H1 (cell line): ENCODE data around the gene SQOR. TPM values are rescaled to one million over a fixed set of nuclear protein-coding genes. Genes with fewer than 3 reads are reported as not detected.
A peak's percentile ranks its signal among the peaks of the same experiment; 100 is the strongest.

Experiments used
- CTCF ChIA-PET: fragments of 300-600 bp; sonication (Branson Sonifier 250); formaldehyde crosslinking; loops from one replicate; lab custom pipeline; 2021; ENCODE audit not compliant: partially characterized antibody; lab: Charles Lee
- POLR2A ChIA-PET: fragments of 300-600 bp; sonication (Branson Sonifier 250); formaldehyde crosslinking; loops from one replicate; lab custom pipeline; 2021; ENCODE audit warnings: inconsistent platforms; ENCODE audit not compliant: partially characterized antibody; lab: Charles Lee
- DNase-seq, 2 experiments: peaks; one replicate each; pipeline versions ENCODE4 v3.0.0 to v3.0.0-alpha.2; 2010 to 2022; ENCODE audit warnings: low spot score in 2 of 2, low read depth in 1 of 2, mixed read lengths in 1 of 2
- FAIRE-seq: peaks from 2 replicates; lab custom pipeline; 2011; peaks lifted over from hg19 to GRCh38; lab: Jason Lieb, UNC
- H2AFZ ChIP-seq: 2 replicates; pipeline ENCODE4 v1.8.1; 2012; ENCODE audit warnings: low read length, inconsistent platforms
- H2AK5ac ChIP-seq: 2 replicates; pipeline ENCODE4 v1.6.1; 2013; ENCODE audit warnings: low read depth, low read length
- H2BK120ac ChIP-seq: replicated peaks from 2 replicates; pipeline ENCODE3; 2013; ENCODE audit warnings: low read depth, low read length, inconsistent platforms
- H2BK12ac ChIP-seq: 2 replicates; pipeline ENCODE4 v1.6.1; 2013; ENCODE audit warnings: low read depth, low read length
- H2BK15ac ChIP-seq: 2 replicates; pipeline ENCODE4 v1.6.1; 2013; ENCODE audit warnings: low read length
- H2BK20ac ChIP-seq: 2 replicates; pipeline ENCODE4 v1.6.1; 2013; ENCODE audit warnings: low read length
- H2BK5ac ChIP-seq: 2 replicates; pipeline ENCODE4 v1.6.1; 2013; ENCODE audit warnings: low read depth, low read length
- H3K14ac ChIP-seq: 2 replicates; pipeline ENCODE4 v1.6.1; 2013; ENCODE audit warnings: inconsistent platforms; ENCODE audit not compliant: insufficient read length
- H3K18ac ChIP-seq: 2 replicates; pipeline ENCODE4 v1.6.1; 2013; ENCODE audit warnings: low read length; ENCODE audit errors: extremely low read depth
- H3K23ac ChIP-seq: 2 replicates; pipeline ENCODE4 v1.6.1; 2013; ENCODE audit warnings: inconsistent platforms; ENCODE audit not compliant: insufficient read length
- H3K23me2 ChIP-seq: 2 replicates; pipeline ENCODE4 v1.6.1; 2013; ENCODE audit warnings: low read depth, low read length
- H3K27ac ChIP-seq: 2 replicates; pipeline ENCODE4 v1.6.1; 2011; ENCODE audit warnings: low read depth, low read length, inconsistent platforms
- H3K27me3 ChIP-seq, 4 experiments: replicated peaks in 1 of 4; 1 replicate in 1 of 4; 2 replicates in 3 of 4; pipeline versions ENCODE4 v1.6.1 to v1.8.1; 2011 to 2013; ENCODE audit warnings: low read length in 3 of 4, mild to moderate bottlenecking in 3 of 4, inconsistent platforms in 2 of 4, mixed read lengths in 2 of 4, moderate library complexity in 1 of 4; ENCODE audit not compliant: control insufficient read depth in 3 of 4, insufficient read depth in 3 of 4; ENCODE audit errors: extremely low read depth in 1 of 4
- H3K36me3 ChIP-seq, 4 experiments: 2 replicates each; pipeline versions ENCODE4 v1.6.1 to v1.8.1; 2011 to 2013; ENCODE audit warnings: mild to moderate bottlenecking in 4 of 4, low read length in 3 of 4, moderate library complexity in 2 of 4, control low read depth in 1 of 4, inconsistent platforms in 1 of 4; ENCODE audit not compliant: insufficient read depth in 4 of 4, control insufficient read depth in 2 of 4
- H3K4ac ChIP-seq: replicated peaks from 2 replicates; pipeline ENCODE3; 2013; ENCODE audit warnings: low read length, low read depth, mixed read lengths, inconsistent platforms; ENCODE audit not compliant: insufficient read length
- H3K4me1 ChIP-seq, 4 experiments: replicated peaks in 1 of 4; 1 replicate in 1 of 4; 2 replicates in 3 of 4; pipeline versions ENCODE4 v1.6.1 to v1.8.1; 2011 to 2013; ENCODE audit warnings: low read length in 3 of 4, inconsistent platforms in 2 of 4, mixed read lengths in 1 of 4; ENCODE audit not compliant: insufficient read depth in 4 of 4, control insufficient read depth in 3 of 4
- H3K4me2 ChIP-seq, 2 experiments: 2 replicates each; pipeline versions ENCODE4 v1.6.1 to v1.8.1; 2011 to 2013; ENCODE audit warnings: low read depth in 2 of 2, low read length in 2 of 2, control low read depth in 1 of 2, inconsistent platforms in 1 of 2, mild to moderate bottlenecking in 1 of 2; ENCODE audit not compliant: insufficient read depth in 1 of 2
- H3K4me3 ChIP-seq, 4 experiments: fragments of 200-600, 300-600 bp in 1 of 4; sonication (generic), shearing (Covaris generic), sonication (Bioruptor Twin) in 1 of 4; 2 replicates each; pipeline versions ENCODE4 v1.5.1 to v1.8.1; 2011 to 2016; ENCODE audit warnings: low read length in 4 of 4, low read depth in 3 of 4, control low read depth in 2 of 4, inconsistent platforms in 2 of 4, mild to moderate bottlenecking in 2 of 4, mixed read lengths in 1 of 4, moderate library complexity in 1 of 4; ENCODE audit not compliant: insufficient read depth in 2 of 4; ENCODE audit errors: extremely low read depth in 1 of 4
- H3K56ac ChIP-seq: replicated peaks from 2 replicates; pipeline ENCODE3; 2013; ENCODE audit warnings: low read depth, mild to moderate bottlenecking, mixed read lengths, low read length, inconsistent platforms; ENCODE audit not compliant: insufficient read length
- H3K79me1 ChIP-seq: 2 replicates; pipeline ENCODE4 v1.6.1; 2013; ENCODE audit warnings: low read depth, low read length, control low read depth
- H3K79me2 ChIP-seq, 2 experiments: 2 replicates each; pipeline versions ENCODE4 v1.6.1 to v1.8.1; 2012 to 2013; ENCODE audit warnings: low read length in 2 of 2, mild to moderate bottlenecking in 2 of 2, inconsistent platforms in 1 of 2; ENCODE audit not compliant: insufficient read depth in 2 of 2, control insufficient read depth in 1 of 2
- H3K9ac ChIP-seq, 4 experiments: replicated peaks in 1 of 4; 1 replicate in 1 of 4; 2 replicates in 3 of 4; pipeline versions ENCODE4 v1.6.1 to v1.8.1; 2011 to 2013; ENCODE audit warnings: low read depth in 3 of 4, low read length in 3 of 4, control low read depth in 2 of 4, mild to moderate bottlenecking in 2 of 4, moderate library complexity in 2 of 4, inconsistent platforms in 1 of 4; ENCODE audit errors: extremely low read depth in 1 of 4
- H3K9me3 ChIP-seq, 2 experiments: 2 replicates each; pipeline versions ENCODE4 v1.6.1 to v1.8.1; 2012 to 2013; ENCODE audit warnings: mild to moderate bottlenecking in 2 of 2, moderate library complexity in 2 of 2, control low read depth in 1 of 2, inconsistent platforms in 1 of 2, low read depth in 1 of 2, low read length in 1 of 2, mixed read lengths in 1 of 2; ENCODE audit not compliant: insufficient read depth in 2 of 2
- H4K20me1 ChIP-seq, 2 experiments: replicated peaks in 1 of 2; 2 replicates each; pipeline versions ENCODE3 to v1.8.1; 2011 to 2013; ENCODE audit warnings: inconsistent platforms in 2 of 2, low read length in 2 of 2, mild to moderate bottlenecking in 1 of 2; ENCODE audit not compliant: insufficient read depth in 2 of 2, control insufficient read depth in 1 of 2
- H4K5ac ChIP-seq: 2 replicates; pipeline ENCODE4 v1.6.1; 2013; ENCODE audit warnings: low read length, low read depth, mixed read lengths, inconsistent platforms; ENCODE audit not compliant: insufficient read length
- H4K8ac ChIP-seq: 2 replicates; pipeline ENCODE4 v1.8.0; 2013; ENCODE audit warnings: mild to moderate bottlenecking, moderate library complexity, low read length, inconsistent platforms; ENCODE audit not compliant: insufficient read depth; ENCODE audit errors: extremely low read depth
- H4K91ac ChIP-seq: replicated peaks from 2 replicates; pipeline ENCODE3; 2013; ENCODE audit warnings: low read length, mixed read lengths, inconsistent platforms; ENCODE audit not compliant: insufficient read length
- CBX8 ChIP-seq: fragments of 300-800, 300-1000 bp; sonication (generic); IDR thresholded peaks from 2 replicates; pipeline ENCODE4 v1.7.1; 2016; ENCODE audit warnings: low read depth, low read length, borderline replicate concordance
- KDM1A ChIP-seq: fragments of 200-600, 300-600 bp; sonication (generic); IDR thresholded peaks from 2 replicates; pipeline ENCODE4 v1.7.1; 2016; ENCODE audit warnings: mild to moderate bottlenecking, low read length, borderline replicate concordance
- KDM5A ChIP-seq: fragments of 200-600 bp; IDR thresholded peaks from 2 replicates; pipeline ENCODE4 v1.7.1; 2012; ENCODE audit warnings: mild to moderate bottlenecking, low read length, inconsistent platforms, mixed read lengths
- POLR2A ChIP-seq, 2 experiments: IDR thresholded peaks; 1 replicate in 1 of 2; 2 replicates in 1 of 2; pipeline ENCODE4 v1.6.1; 2011; ENCODE audit warnings: low read depth in 2 of 2, low read length in 2 of 2, mild to moderate bottlenecking in 2 of 2; ENCODE audit errors: control extremely low read depth in 1 of 2
- TCF12 ChIP-seq: IDR thresholded peaks from 2 replicates; pipeline ENCODE4 v1.6.1; 2011; ENCODE audit warnings: low read depth, mild to moderate bottlenecking, low read length
- YY1 ChIP-seq: IDR thresholded peaks from 2 replicates; pipeline ENCODE4 v1.6.1; 2011; ENCODE audit warnings: low read depth, mild to moderate bottlenecking, low read length
- WGBS, 2 experiments: shearing (Covaris generic) in 1 of 2; methylation state at CpG; one replicate each; pipeline versions ENCODE4 v1.1.6 to v1.1.7; 2013 to 2015; ENCODE audit warnings: low lambda C conversion rate in 2 of 2, mixed read lengths in 2 of 2, inconsistent platforms in 1 of 2, low coverage in 1 of 2, missing lambda C conversion rate in 1 of 2; ENCODE audit not compliant: insufficient replicate concordance in 2 of 2, insufficient coverage in 1 of 2, insufficient read length in 1 of 2; ENCODE audit errors: extremely low coverage in 1 of 2, missing lambda C conversion rate in 1 of 2; 5-methylcytosine and 5-hydroxymethylcytosine counted together
- polyA plus RNA-seq, 7 experiments: library from polyadenylated mRNA; depleted of rRNA in 3 of 7; stranded (reverse) in 5 of 7; unstranded in 2 of 7; fragments of >200 nt in 5 of 7; fragments of 200-250 nt in 2 of 7; gene quantifications; 1 replicate in 5 of 7; 2 replicates in 1 of 7; 4 replicates in 1 of 7; pipeline versions ENCODE4 v1.2.1 to v1.2.3, GENCODE V29; 2011 to 2013; ENCODE audit warnings: missing spikeins in 2 of 7, mixed read lengths in 2 of 7
- total RNA-seq: library from RNA; stranded (reverse); fragmentation: NEBNext Ultra II Directional; extraction: Animal tissue kit (Norgen Biotek cat#: 25700); gene quantifications from 2 replicates; pipeline ENCODE4 v1.2.1, GENCODE V29; 2021
- TF ChIP-seq, protein P1 (sequence below): IDR thresholded peaks from 2 replicates; pipeline ENCODE4 v1.6.1; 2012; ENCODE audit warnings: low read length, inconsistent platforms

SQOR gene
- total and polyA plus RNA-seq, 2 of the 8 experiments (the other 6 are each of a cell fraction or from before 2014, with no cell fraction given) = 0.20 to 0.22 TPM

DNA sequence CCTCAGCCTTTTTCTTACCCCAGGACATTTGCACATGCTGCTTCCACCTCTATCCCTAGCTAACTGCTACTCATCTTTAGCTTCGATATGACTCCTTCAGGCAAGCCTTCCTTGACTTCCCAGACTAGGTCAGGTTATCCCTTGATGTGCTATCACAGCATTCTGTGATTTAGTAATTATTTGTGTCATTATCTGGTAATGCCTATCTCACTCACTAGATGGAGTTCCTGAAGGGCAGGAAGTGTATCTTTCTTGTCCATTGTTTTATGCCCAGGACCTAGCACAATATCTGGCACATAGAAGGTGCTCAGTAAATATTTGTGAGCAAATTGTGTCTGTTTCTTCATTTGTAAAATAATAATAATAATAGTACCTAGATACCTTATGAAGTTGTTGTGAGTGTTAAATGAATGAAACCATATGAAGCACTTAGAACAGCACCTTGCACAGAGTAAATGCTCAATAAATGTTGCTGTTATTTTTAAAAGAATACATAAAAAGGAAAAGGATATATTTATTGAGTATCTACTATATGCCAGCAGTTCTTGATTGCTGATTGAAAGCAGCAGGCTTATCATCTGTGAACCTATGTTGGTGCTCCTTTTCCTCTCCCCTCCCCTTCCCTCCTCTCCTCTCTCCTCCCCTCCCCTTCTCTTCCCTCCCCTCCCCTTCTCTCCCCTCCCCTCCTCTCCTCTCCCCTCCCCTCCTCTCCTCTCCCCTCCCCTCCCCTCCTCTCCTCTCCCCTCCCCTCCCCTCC, 31.5 kb downstream of the SQOR start:
- Histone ChIP-seq H3K18ac (no peak overlapping the region), H3K23ac (no peak overlapping the region), H3K56ac (no peak overlapping the region), H3K4me1 (peaks cover 0 to 3% (median 0%) of the 10 kb centered on the region in 4 experiments; a peak in 2 of 7 replicates), H3K36me3 (no peaks in the 10 kb centered on the region), H2AFZ (no peak overlapping the region), H2BK20ac (no peak overlapping the region), H3K27ac (no peak overlapping the region)
- ChIA-PET CTCF (interaction anchor here (1.3 to 9.9 kb wide), 2 partner anchors 11 to 38 kb away, joined by 4 to 103 read pairs; no protein-coding TSS in a partner anchor), POLR2A (interaction anchor here (0.6 kb wide), 1 partner anchor 18 kb away, joined by 3 read pairs; no protein-coding TSS in a partner anchor)
- TF ChIP-seq KDM1A (0 out of 2 replicates have a peak, but pooled peaks have one; percentile 28), YY1 (no peak), CBX8 (no peak), TCF12 (no peak), POLR2A (IDR thresholded peaks at IDR 0.05; ENCODE audit: control extremely low read depth in 1 of 2, low read depth in 2 of 2, low read length in 2 of 2) (no peak), KDM5A (no peak)
- TF ChIP-seq, protein P1, sequence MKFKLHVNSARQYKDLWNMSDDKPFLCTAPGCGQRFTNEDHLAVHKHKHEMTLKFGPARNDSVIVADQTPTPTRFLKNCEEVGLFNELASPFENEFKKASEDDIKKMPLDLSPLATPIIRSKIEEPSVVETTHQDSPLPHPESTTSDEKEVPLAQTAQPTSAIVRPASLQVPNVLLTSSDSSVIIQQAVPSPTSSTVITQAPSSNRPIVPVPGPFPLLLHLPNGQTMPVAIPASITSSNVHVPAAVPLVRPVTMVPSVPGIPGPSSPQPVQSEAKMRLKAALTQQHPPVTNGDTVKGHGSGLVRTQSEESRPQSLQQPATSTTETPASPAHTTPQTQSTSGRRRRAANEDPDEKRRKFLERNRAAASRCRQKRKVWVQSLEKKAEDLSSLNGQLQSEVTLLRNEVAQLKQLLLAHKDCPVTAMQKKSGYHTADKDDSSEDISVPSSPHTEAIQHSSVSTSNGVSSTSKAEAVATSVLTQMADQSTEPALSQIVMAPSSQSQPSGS = no peak
- TF ChIP-seq, all 59 proteins: peak for 1
- no peak overlapping the region for H4K5ac ChIP-seq
- H3K27me3 ChIP-seq = no peaks in the 10 kb centered on the region
- 0 out of 4 replicates have a peak, but pooled peaks cover 0 to 2% of the 10 kb centered on the region in 2 experiments for H3K9me3 ChIP-seq
- H3K4me3 ChIP-seq = no peak overlapping the region
- no peak overlapping the region for H2AK5ac ChIP-seq
- no peaks in the 10 kb centered on the region for H3K79me2 ChIP-seq
- no peak overlapping the region for H3K4me2 ChIP-seq
- DNase-seq (no peak), FAIRE-seq (no peak)
- no peak overlapping the region for H4K8ac ChIP-seq
- H3K9ac ChIP-seq = no peak overlapping the region
- no peaks in the 10 kb centered on the region for H3K79me1 ChIP-seq
- 80% methylated on average over 1 of the region's 1 CpG; no CpG with 5 or more reads in 1 of the 2 experiments for WGBS, 2 experiments
- H3K4ac ChIP-seq = peak overlapping the region; percentile 69
- peaks cover 0 to 2% of the 10 kb centered on the region in 2 experiments for H4K20me1 ChIP-seq
- no peak overlapping the region for H2BK120ac ChIP-seq
- H3K23me2 ChIP-seq = no peaks in the 10 kb centered on the region
- H4K91ac ChIP-seq = no peak overlapping the region
- H2BK15ac ChIP-seq = no peak overlapping the region
- no peak overlapping the region for H3K14ac ChIP-seq
- H2BK5ac ChIP-seq = no peak overlapping the region
- H2BK12ac ChIP-seq = no peak overlapping the region
